K562 treated with DMSO at 1 percent for 48 hours (cell line): ENCODE results near the gene NKIRAS1. TPM values are rescaled to one million over a fixed set of nuclear protein-coding genes. Genes with fewer than 3 reads are reported as not detected.

Source experiments
- total RNA-seq: library from RNA; unstranded; fragments of 300-600 nt; gene quantifications from 2 replicates; pipeline ENCODE4 v1.2.3, GENCODE V29; 2022; ENCODE audit warnings: low replicate concordance; ENCODE audit errors: extremely low read depth

NKIRAS1 gene
- not detected in 2 replicates for total RNA-seq

DNA sequence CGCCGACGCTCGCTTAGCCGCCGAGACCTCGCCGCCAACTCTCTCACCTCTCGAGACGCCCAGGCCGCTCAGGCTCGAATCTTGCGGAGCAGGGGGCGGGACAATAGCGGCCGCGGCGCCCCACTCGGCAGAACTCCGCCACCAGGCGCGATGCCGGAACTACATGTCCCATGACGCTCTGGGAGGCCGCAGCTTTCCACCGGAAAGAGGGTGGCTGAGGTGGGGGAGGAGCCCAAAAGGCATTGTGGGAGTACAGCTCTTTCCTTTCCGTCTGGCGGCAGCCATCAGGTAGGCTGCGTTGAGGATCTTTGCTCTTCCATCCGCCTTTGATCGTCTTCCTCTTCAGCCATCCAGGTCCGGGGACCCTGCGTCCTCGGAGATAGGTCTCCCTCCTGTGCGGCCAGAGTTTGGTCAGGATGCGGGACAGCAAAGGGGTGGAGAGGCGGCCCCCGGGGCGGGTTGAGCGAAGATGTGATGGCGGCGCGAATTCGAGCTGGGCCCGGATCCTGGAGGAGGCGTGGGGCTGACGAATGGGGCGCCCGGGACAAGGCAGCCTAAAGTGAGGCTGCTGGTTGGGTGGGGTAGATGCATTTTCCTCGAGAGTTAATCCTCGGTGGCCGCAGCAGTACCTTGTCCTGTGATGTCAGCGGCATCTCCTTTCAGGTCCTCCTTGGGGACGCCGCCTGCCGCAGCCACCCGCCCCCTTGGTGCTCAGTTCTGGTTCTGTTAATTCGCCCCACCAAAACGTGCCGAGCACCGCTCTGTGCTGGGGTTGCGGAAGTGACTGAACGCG is at the start of gene NKIRAS1, which contains the start of gene RPL15:
Gene NKIRAS1, minus strand, starts transcription at position 105 of the 793 bp plus-strand sequence. CDS start 6,086 bp downstream, outside the sequence.
Gene RPL15, plus strand, starts transcription at position 247 of the 793 bp plus-strand sequence. CDS start 728 bp downstream, outside the sequence.

DNA sequence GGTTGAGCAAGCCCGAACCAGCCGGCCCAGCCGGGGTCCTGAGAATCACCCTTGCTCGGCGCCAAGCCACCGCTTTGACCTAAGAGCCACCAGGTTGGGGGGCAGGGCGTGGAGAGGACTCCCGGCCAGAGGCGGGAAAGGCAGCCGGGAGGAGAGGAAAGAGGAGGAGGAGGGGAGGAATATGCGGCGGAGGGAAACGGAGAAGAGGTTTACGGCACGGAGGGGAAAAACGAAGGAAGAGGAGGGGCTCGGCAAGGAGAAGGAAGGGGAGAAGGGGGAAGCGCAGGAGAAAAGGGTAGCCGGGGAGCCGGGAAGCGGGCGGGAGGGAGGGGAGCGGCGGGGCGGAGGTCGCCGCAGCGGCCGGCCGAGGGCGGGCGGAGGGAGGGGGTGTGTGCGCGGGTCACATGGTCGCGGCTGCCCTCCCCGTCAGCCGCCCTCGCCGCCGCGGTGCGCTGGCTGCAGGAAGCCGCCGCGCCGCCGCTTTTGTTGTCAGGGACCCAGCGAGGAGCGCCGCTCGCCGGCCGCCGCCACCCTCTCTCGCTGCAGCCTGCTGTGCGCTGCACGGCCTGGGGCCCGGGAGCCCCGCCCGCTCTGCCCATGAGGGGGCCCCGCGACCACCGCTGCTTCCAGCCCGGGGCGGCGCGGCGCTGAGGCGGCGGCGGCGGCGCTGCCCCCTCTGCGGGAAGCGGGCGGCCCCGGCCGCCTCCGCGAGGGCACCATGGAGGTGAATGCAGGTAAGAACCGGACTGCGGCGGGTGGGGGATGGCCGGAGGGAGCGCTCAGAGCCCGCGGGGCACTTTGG is 28.3 kb upstream of the NKIRAS1 start, which contains the start of gene NR1D2:
Gene NR1D2, plus strand, starts transcription at position 426 of the 802 bp plus-strand sequence. Its CDS starts 293 bp downstream, at position 719.

Other genes with a start within 250 kb of the NKIRAS1 start
- gene UBE2E1, start 111.0 kb downstream of the NKIRAS1 start, total RNA-seq, result not detected in 2 replicates
- gene RPL15, start 142 bp upstream of the NKIRAS1 start, total RNA-seq, result 4,020 and 11,298 TPM in 2 replicates
- gene NR1D2, start 28.3 kb upstream of the NKIRAS1 start, total RNA-seq, result not detected in 2 replicates